Renal cortex interstitium (tissue), 3 donors: ENCODE measurements around the gene IHH. TPM values are rescaled to one million over a fixed set of nuclear protein-coding genes. Genes with fewer than 3 reads are reported as not detected.

Source experiments
- polyA plus RNA-seq, 3 donors: library from polyadenylated mRNA; unstranded; fragments of 120-200 nt; gene quantifications; one replicate each; pipeline ENCODE4 v1.2.1, GENCODE V29; 2013; ENCODE audit not compliant: insufficient read length in 3 of 3

IHH gene
- polyA plus RNA-seq, 3 donors, result 1.3 to 2.8 (median 2.0) TPM

Other genes starting within 250 kb of the IHH start
- under 1 TPM in 2 of 3 donors, not detected in 1; 0.04 to 0.11 TPM for gene PRKAG3, start 229.1 kb downstream of the IHH start, polyA plus RNA-seq
- under 1 TPM; 0.11 to 0.50 (median 0.39) TPM for gene WNT6, start 201.1 kb downstream of the IHH start, polyA plus RNA-seq
- gene WNT10A, start 180.1 kb downstream of the IHH start, polyA plus RNA-seq, result 1 to 10 TPM in 1 of 3 donors, under 1 TPM in 2; 0.67 to 1.8 (median 0.75) TPM
- under 1 TPM in 1 of 3 donors, not detected in 2; 0.07 TPM for gene CDK5R2, start 101.3 kb downstream of the IHH start, polyA plus RNA-seq
- under 1 TPM in 2 of 3 donors, not detected in 1; 0.14 TPM for gene FEV, start 75.7 kb downstream of the IHH start, polyA plus RNA-seq
- gene CRYBA2, start 67.5 kb downstream of the IHH start, polyA plus RNA-seq, result not detected
- under 1 TPM; 0.11 to 0.37 (median 0.36) TPM for gene CFAP65, start 19.4 kb downstream of the IHH start, polyA plus RNA-seq
- gene NHEJ1, start 99.9 kb upstream of the IHH start, polyA plus RNA-seq, result 10 to 100 TPM; 16.7 to 21.4 (median 17.0) TPM
- 10 to 100 TPM; 17.6 to 35.0 (median 22.7) TPM for gene SLC23A3, start 109.1 kb upstream of the IHH start, polyA plus RNA-seq
- 10 to 100 TPM; 61.4 to 71.9 (median 68.9) TPM for gene CNPPD1, start 116.0 kb upstream of the IHH start, polyA plus RNA-seq
- 100 to 1,000 TPM; 111 to 116 (median 116) TPM for gene RETREG2, start 117.4 kb upstream of the IHH start, polyA plus RNA-seq
- gene ZFAND2B, start 145.9 kb upstream of the IHH start, polyA plus RNA-seq, result 10 to 100 TPM; 36.1 to 50.4 (median 43.0) TPM
- 10 to 100 TPM; 42.1 to 50.2 (median 44.7) TPM for gene ABCB6, start 158.0 kb upstream of the IHH start, polyA plus RNA-seq
- gene ATG9A, start 168.7 kb upstream of the IHH start, polyA plus RNA-seq, result 10 to 100 TPM; 43.7 to 48.2 (median 48.0) TPM
- 10 to 100 TPM; 51.6 to 94.0 (median 62.8) TPM for gene ANKZF1, start 168.9 kb upstream of the IHH start, polyA plus RNA-seq
- gene GLB1L, start 184.5 kb upstream of the IHH start, polyA plus RNA-seq, result 10 to 100 TPM; 24.1 to 27.6 (median 24.4) TPM
- 10 to 100 TPM; 37.3 to 38.3 (median 38.1) TPM for gene STK16, start 184.6 kb upstream of the IHH start, polyA plus RNA-seq
- gene TUBA4B, start 192.3 kb upstream of the IHH start, polyA plus RNA-seq, result 1 to 10 TPM in 1 of 3 donors, under 1 TPM in 2; 0.79 to 1.0 (median 0.93) TPM
- 100 to 1,000 TPM in 1 of 3 donors, 10 to 100 TPM in 2; 27.7 to 111 (median 37.9) TPM for gene TUBA4A, start 193.0 kb upstream of the IHH start, polyA plus RNA-seq
- gene DNAJB2, start 218.4 kb upstream of the IHH start, polyA plus RNA-seq, result 10 to 100 TPM; 64.9 to 83.6 (median 72.3) TPM
- gene PTPRN, start 248.5 kb upstream of the IHH start, polyA plus RNA-seq, result under 1 TPM in 2 of 3 donors, not detected in 1; 0.16 to 0.65 TPM